Aorta (tissue), 5 donors: ENCODE measurements around the gene GALNT8. TPM values are rescaled to one million over a fixed set of nuclear protein-coding genes. Genes with fewer than 3 reads are reported as not detected.

Experiments used
- ATAC-seq: fragments of 200-7000 bp; cut with Tn5 transposase; one replicate; pipeline ENCODE4 v1.9.1; 2022; ENCODE audit warnings: moderate library complexity; ENCODE audit not compliant: low FRiP score
- DNase-seq, 2 donors: peaks; one replicate each; pipeline ENCODE4 v3.0.0-alpha.2; 2020
- H3K27ac ChIP-seq, 2 donors: one replicate each; pipeline ENCODE4 v1.5.1; 2013; ENCODE audit warnings: low read length in 2 of 2, mild to moderate bottlenecking in 2 of 2, moderate library complexity in 2 of 2, control low read depth in 1 of 2, inconsistent platforms in 1 of 2, low read depth in 1 of 2
- H3K27me3 ChIP-seq, 2 donors: one replicate each; pipeline ENCODE4 v1.6.1; 2013; ENCODE audit warnings: control low read depth in 1 of 2, low read length in 1 of 2, mild to moderate bottlenecking in 1 of 2, moderate library complexity in 1 of 2; ENCODE audit not compliant: insufficient read depth in 2 of 2, control insufficient read depth in 1 of 2
- H3K36me3 ChIP-seq, 2 donors: one replicate each; pipeline ENCODE4 v1.6.1; 2013; ENCODE audit warnings: control low read depth in 1 of 2, low read length in 1 of 2, mild to moderate bottlenecking in 1 of 2; ENCODE audit not compliant: insufficient read depth in 2 of 2, control insufficient read depth in 1 of 2
- H3K4me1 ChIP-seq, 2 donors: one replicate each; pipeline ENCODE4 v1.6.1; 2013; ENCODE audit warnings: low read length in 2 of 2, control low read depth in 1 of 2, mild to moderate bottlenecking in 1 of 2, moderate library complexity in 1 of 2; ENCODE audit not compliant: insufficient read depth in 2 of 2, control insufficient read depth in 1 of 2
- H3K4me3 ChIP-seq, 2 donors: one replicate each; pipeline ENCODE4 v1.5.1; 2013; ENCODE audit warnings: low read length in 2 of 2, control low read depth in 1 of 2, mild to moderate bottlenecking in 1 of 2
- H3K9me3 ChIP-seq: one replicate; pipeline ENCODE4 v1.6.1; 2013; ENCODE audit warnings: mild to moderate bottlenecking, low read length; ENCODE audit not compliant: control insufficient read depth
- WGBS, 2 donors: extraction: QIAGEN DNeasy Blood & Tissue Kit; methylation state at CpG; one replicate each; pipeline ENCODE4 v1.1.7; 2013; 5-methylcytosine and 5-hydroxymethylcytosine counted together
- intact Hi-C, 2 donors: fragments of 100-400 bp; cut with DNase I; formaldehyde crosslinking; loops; one replicate each; pipeline versions ENCODE4 v1.14.2 to v1.15.0; 2022
- polyA plus RNA-seq, 2 donors: library from polyadenylated mRNA; stranded (reverse); fragments of 200-250 nt; gene quantifications; one replicate each; pipeline ENCODE4 v1.2.3, GENCODE V29; 2013
- total RNA-seq, 2 donors: library from RNA; stranded (reverse); fragmentation: NEBNext Ultra II Directional; extraction: Animal tissue kit (Norgen Biotek cat#: 25700); gene quantifications; one replicate each; pipeline ENCODE4 v1.2.1, GENCODE V29; 2021
- donor health status: healthy with polysubstance abuse.
- donor health status: Bipolar disorder and iron deficiency.
- donor health status: DM: no; HTN: no; CAD: no.
- donor health status: DM: no; HTN: no; CAD: no.
- donor health status: DM: yes; HTN: yes; CAD: no.

Gene GALNT8
- total and polyA plus RNA-seq, 4 donors = 1.4 to 6.9 (median 3.2) TPM

GRCh38 chr12:4810219-4810671 is 90.0 kb downstream of the GALNT8 start:
- DNase-seq = no peak
- intact Hi-C loops = no loop called here
- no peak overlapping the region for H3K4me3 ChIP-seq
- no peaks in the 10 kb centered on the region for H3K27me3 ChIP-seq
- WGBS, 2 donors = 27 to 29% methylated on average over 34 of the region's 34 CpGs
- ATAC-seq = peak; percentile 13
- no peaks in the 10 kb centered on the region for H3K36me3 ChIP-seq
- H3K27ac ChIP-seq = no peak overlapping the region
- H3K9me3 ChIP-seq = no peaks in the 10 kb centered on the region
- H3K4me1 ChIP-seq = no peaks in the 10 kb centered on the region

GRCh38 chr12:4812624-4813327 is 92.6 kb downstream of the GALNT8 start:
- no peaks in the 10 kb centered on the region for H3K4me1 ChIP-seq
- WGBS, 2 donors = 92 to 95% methylated on average over 4 of the region's 4 CpGs
- no peak for DNase-seq
- H3K27ac ChIP-seq = no peak overlapping the region
- intact Hi-C loops = no loop called here
- no peaks in the 10 kb centered on the region for H3K9me3 ChIP-seq
- no peak for ATAC-seq
- no peak overlapping the region for H3K4me3 ChIP-seq
- no peaks in the 10 kb centered on the region for H3K36me3 ChIP-seq
- H3K27me3 ChIP-seq = no peaks in the 10 kb centered on the region

GRCh38 chr12:4813741-4814140 is 93.5 kb downstream of the GALNT8 start:
- Histone ChIP-seq H3K27ac (no peak overlapping the region), H3K4me3 (no peak overlapping the region), H3K9me3 (no peaks in the 10 kb centered on the region), H3K36me3 (no peaks in the 10 kb centered on the region), H3K4me1 (no peaks in the 10 kb centered on the region), H3K27me3 (no peaks in the 10 kb centered on the region)
- WGBS, 2 donors = 80 to 86% methylated on average over 5 of the region's 5 CpGs
- intact Hi-C loops = no loop called here
- no peak for DNase-seq
- ATAC-seq = no peak

GRCh38 chr12:4814485-4814884 is 94.3 kb downstream of the GALNT8 start:
- intact Hi-C loops = no loop called here
- no peaks in the 10 kb centered on the region for H3K9me3 ChIP-seq
- 86 to 89% methylated on average over 9 of the region's 9 CpGs for WGBS, 2 donors
- no peak overlapping the region for H3K27ac ChIP-seq
- H3K27me3 ChIP-seq = no peaks in the 10 kb centered on the region
- H3K36me3 ChIP-seq = no peaks in the 10 kb centered on the region
- no peak for DNase-seq
- ATAC-seq = no peak
- H3K4me1 ChIP-seq = no peaks in the 10 kb centered on the region
- no peak overlapping the region for H3K4me3 ChIP-seq

GRCh38 chr12:4816744-4817525 is 96.7 kb downstream of the GALNT8 start:
- DNase-seq (no peak), ATAC-seq (no peak)
- no peaks in the 10 kb centered on the region for H3K9me3 ChIP-seq
- 87 to 94% methylated on average over 8 of the region's 8 CpGs for WGBS, 2 donors
- H3K4me3 ChIP-seq = no peak overlapping the region
- no peaks in the 10 kb centered on the region for H3K36me3 ChIP-seq
- H3K27me3 ChIP-seq = no peaks in the 10 kb centered on the region
- H3K4me1 ChIP-seq = no peaks in the 10 kb centered on the region
- no peak overlapping the region for H3K27ac ChIP-seq
- intact Hi-C loops = no loop called here

GRCh38 chr12:4817880-4818279 is 97.7 kb downstream of the GALNT8 start:
- Histone ChIP-seq H3K27me3 (no peaks in the 10 kb centered on the region), H3K4me3 (no peak overlapping the region), H3K4me1 (no peaks in the 10 kb centered on the region), H3K27ac (no peak overlapping the region), H3K36me3 (no peaks in the 10 kb centered on the region), H3K9me3 (no peaks in the 10 kb centered on the region)
- DNase-seq (no peak), ATAC-seq (no peak)
- intact Hi-C loops = no loop called here
- 67 to 72% methylated on average over 8 of the region's 8 CpGs for WGBS, 2 donors

- Histone ChIP-seq H3K4me1 (no peaks in the 10 kb centered on the region), H3K27ac (no peak overlapping the region)
These were observed 99.5 kb downstream of the GALNT8 start for GRCh38 chr12:4819654-4820053.

GRCh38 chr12:4820971-4821370 is 100.8 kb downstream of the GALNT8 start:
- no peaks in the 10 kb centered on the region for H3K36me3 ChIP-seq
- DNase-seq (no peak), ATAC-seq (no peak)
- intact Hi-C loops = no loop called here
- no peaks in the 10 kb centered on the region for H3K4me1 ChIP-seq
- H3K9me3 ChIP-seq = no peaks in the 10 kb centered on the region
- no peak overlapping the region for H3K4me3 ChIP-seq
- H3K27ac ChIP-seq = no peak overlapping the region
- WGBS, 2 donors = 81 to 82% methylated on average over 9 of the region's 9 CpGs
- no peaks in the 10 kb centered on the region for H3K27me3 ChIP-seq

More at GRCh38 chr12:4819654-4820053, 99.5 kb downstream of the GALNT8 start:
- no peaks in the 10 kb centered on the region for H3K36me3 ChIP-seq
- DNase-seq (peak in 1 of 2 donors; percentile 83), ATAC-seq (no peak)
- no peak overlapping the region for H3K4me3 ChIP-seq
- no peaks in the 10 kb centered on the region for H3K27me3 ChIP-seq
- WGBS, 2 donors = 46% methylated on average over 7 of the region's 7 CpGs
- H3K9me3 ChIP-seq = no peaks in the 10 kb centered on the region
- intact Hi-C loops = no loop called here
